HL-60 (cell line): Measurements from ENCODE around the gene TSHZ2.

ENCODE experiments used
- CTCF ChIP-seq: IDR thresholded peaks from one replicate; pipeline ENCODE4 v1.5.1; 2011; ENCODE audit warnings: low read length, control low read depth, inconsistent platforms; ENCODE audit not compliant: insufficient read depth
- GABPA ChIP-seq: IDR thresholded peaks from 2 replicates; pipeline ENCODE4 v1.6.1; 2012; ENCODE audit warnings: low read depth
- POLR2AphosphoS5 ChIP-seq: IDR thresholded peaks from 2 replicates; pipeline ENCODE4 v1.6.1; 2012; ENCODE audit warnings: low read depth
- REST ChIP-seq: IDR thresholded peaks from 2 replicates; pipeline ENCODE4 v1.6.1; 2012; ENCODE audit warnings: low read depth; ENCODE audit not compliant: insufficient replicate concordance
- SPI1 ChIP-seq: IDR thresholded peaks from 2 replicates; pipeline ENCODE4 v1.6.1; 2012; ENCODE audit warnings: low read depth, mild to moderate bottlenecking, borderline replicate concordance

- TF ChIP-seq CTCF = no peak
- no peak for TF ChIP-seq REST
- TF ChIP-seq POLR2AphosphoS5 = no peak
- TF ChIP-seq SPI1 = no peak
- TF ChIP-seq GABPA = no peak
Observed at GRCh38 chr20:53324816-53325215, 352.7 kb downstream of the TSHZ2 start.
